Ovary (tissue), 3 donors: Measurements from ENCODE around the gene ZNF532.

Source experiments
- EP300 ChIP-seq: sonication (generic); formaldehyde crosslinking; IDR thresholded peaks from one replicate; pipeline ENCODE4 v1.6.1; 2017; ENCODE audit warnings: antibody characterized with exemption
- POLR2A ChIP-seq: fragments of 450-650 bp; IDR thresholded peaks from one replicate; pipeline ENCODE4 v1.6.1; 2017; ENCODE audit warnings: antibody characterized with exemption, mild to moderate bottlenecking, moderate library complexity
- TF ChIP-seq, protein P1 (sequence below), 3 donors: fragments of 450-650 bp in 2 of 3; fragments of 200-600 bp in 1 of 3; IDR thresholded peaks; one replicate each; pipeline versions ENCODE4 v1.5.1 to v1.8.0; 2016 to 2022; ENCODE audit warnings: antibody characterized with exemption in 3 of 3, mild to moderate bottlenecking in 1 of 3
- donor health status: DM: no; HTN: no; CAD: no.

DNA sequence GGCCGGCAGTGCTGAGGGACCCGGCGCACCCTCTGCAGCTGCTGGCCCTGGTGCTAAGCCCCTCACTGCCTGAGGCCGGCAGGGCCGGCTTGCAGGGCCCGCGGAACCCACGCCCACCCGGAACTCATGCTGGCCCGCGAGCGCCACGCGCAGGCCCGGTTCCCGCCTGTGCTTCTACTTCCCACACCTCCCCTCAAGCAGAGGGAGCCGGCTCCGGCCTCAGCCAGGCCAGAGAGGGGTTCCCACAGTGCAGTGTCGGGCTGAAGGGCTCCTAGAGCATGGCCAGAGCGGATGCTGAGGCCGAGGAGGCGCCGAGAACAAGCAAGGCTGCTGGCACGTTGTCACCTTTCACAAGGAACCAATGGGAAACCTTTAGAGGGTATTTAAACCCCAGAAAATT is 36.8 kb upstream of the ZNF532 start:
- TF ChIP-seq POLR2A (no peak), EP300 (no peak)
- TF ChIP-seq, protein P1, sequence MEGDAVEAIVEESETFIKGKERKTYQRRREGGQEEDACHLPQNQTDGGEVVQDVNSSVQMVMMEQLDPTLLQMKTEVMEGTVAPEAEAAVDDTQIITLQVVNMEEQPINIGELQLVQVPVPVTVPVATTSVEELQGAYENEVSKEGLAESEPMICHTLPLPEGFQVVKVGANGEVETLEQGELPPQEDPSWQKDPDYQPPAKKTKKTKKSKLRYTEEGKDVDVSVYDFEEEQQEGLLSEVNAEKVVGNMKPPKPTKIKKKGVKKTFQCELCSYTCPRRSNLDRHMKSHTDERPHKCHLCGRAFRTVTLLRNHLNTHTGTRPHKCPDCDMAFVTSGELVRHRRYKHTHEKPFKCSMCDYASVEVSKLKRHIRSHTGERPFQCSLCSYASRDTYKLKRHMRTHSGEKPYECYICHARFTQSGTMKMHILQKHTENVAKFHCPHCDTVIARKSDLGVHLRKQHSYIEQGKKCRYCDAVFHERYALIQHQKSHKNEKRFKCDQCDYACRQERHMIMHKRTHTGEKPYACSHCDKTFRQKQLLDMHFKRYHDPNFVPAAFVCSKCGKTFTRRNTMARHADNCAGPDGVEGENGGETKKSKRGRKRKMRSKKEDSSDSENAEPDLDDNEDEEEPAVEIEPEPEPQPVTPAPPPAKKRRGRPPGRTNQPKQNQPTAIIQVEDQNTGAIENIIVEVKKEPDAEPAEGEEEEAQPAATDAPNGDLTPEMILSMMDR (IDR thresholded peaks at IDR 0.05), result no peak
